ENCODE results near the gene DBT.

GRCh38 chr1:100287162-100287561 is 37.5 kb upstream of the DBT start:
- TF ChIP-seq CTCF (optimal IDR thresholded peaks at IDR 0.05 in 1 of 3, IDR thresholded peaks at IDR 0.05 in 1 of 3, conservative IDR thresholded peaks at IDR 0.05 in 1 of 3; ENCODE audit: extremely low read depth in 1 of 3, insufficient read depth in 2 of 3, low read length in 3 of 3) = no peak
- no peak for TF ChIP-seq EZH2 (IDR thresholded peaks at IDR 0.05; ENCODE audit: low read length)

Measured in keratinocyte (primary cell).